Measurements from ENCODE around the gene PFKFB3. TPM values are rescaled to one million over a fixed set of nuclear protein-coding genes. Genes with fewer than 3 reads are reported as not detected.

The PFKFB3 gene
- total and polyA plus RNA-seq, 2 donors: 12.2 to 39.3 TPM

DNA sequence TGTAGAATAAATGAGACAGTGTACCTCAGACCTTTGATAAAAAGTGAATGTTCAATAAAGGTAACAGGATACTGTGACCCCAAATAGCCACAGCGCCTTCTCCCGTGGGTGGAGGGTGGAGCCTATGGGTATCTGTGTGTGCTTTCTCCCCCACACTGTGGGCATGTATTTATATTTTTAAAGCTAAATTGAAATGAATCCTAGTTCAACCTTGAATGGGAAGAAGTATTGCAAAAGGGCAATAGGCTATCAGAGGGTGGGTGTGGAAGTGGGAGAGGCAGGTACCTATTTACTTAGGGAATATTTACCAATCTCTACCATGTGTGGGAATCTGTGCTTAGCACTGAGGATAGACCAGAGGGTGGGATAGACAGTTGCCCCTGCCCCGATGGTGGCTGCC, 68.9 kb downstream of the PFKFB3 start:
- DNase-seq (ENCODE audit: low read depth in 6 of 9, low spot score in 9 of 9): no peak
- H3K27me3 ChIP-seq (ENCODE audit: control insufficient read depth in 2 of 2, insufficient read depth in 1 of 2, low read length in 1 of 2): no peaks in the 10 kb centered on the region
- H3K9me3 ChIP-seq (ENCODE audit: control insufficient read depth in 2 of 2, insufficient read depth in 1 of 2, low read length in 1 of 2): peaks cover 0 to 4% of the 10 kb centered on the region in 2 donors
- no peak overlapping the region for H3K27ac ChIP-seq (ENCODE audit: low read depth in 1 of 2, low read length in 1 of 2)
- no peak overlapping the region for H3K4me3 ChIP-seq (ENCODE audit: low read length in 2 of 2)
- no peaks in the 10 kb centered on the region for H3K36me3 ChIP-seq (ENCODE audit: control insufficient read depth in 2 of 2, insufficient read depth in 2 of 2, low read length in 1 of 2)
- H3K4me1 ChIP-seq (ENCODE audit: control insufficient read depth in 2 of 2, insufficient read depth in 2 of 2, low read length in 2 of 2): peaks cover 0 to 10% of the 10 kb centered on the region in 2 donors
- WGBS: 95% methylated on average over 3 of the region's 3 CpGs

DNA sequence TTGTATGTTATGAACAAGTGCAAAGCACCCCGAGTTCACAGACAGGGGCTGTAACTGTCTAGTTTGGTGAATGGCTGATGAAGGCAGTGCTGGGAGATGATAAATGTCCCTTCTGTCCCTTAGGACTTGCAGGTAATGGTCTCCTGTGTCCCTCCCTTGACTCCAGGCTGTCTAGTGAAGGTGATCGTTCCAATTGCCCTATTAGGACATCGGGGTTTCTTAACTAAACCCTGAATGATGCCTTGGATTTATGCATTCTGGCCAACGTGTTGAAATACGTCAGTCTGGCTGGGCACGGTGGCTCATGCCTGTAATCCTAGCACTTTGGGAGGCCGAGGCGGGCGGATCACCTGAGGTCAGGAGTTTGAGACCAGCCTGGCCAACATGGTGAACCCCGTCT, 69.4 kb downstream of the PFKFB3 start:
- Histone ChIP-seq H3K27me3 (ENCODE audit: control insufficient read depth in 2 of 2, insufficient read depth in 1 of 2, low read length in 1 of 2) (no peaks in the 10 kb centered on the region), H3K4me1 (ENCODE audit: control insufficient read depth in 2 of 2, insufficient read depth in 2 of 2, low read length in 2 of 2) (peaks cover 0 to 10% of the 10 kb centered on the region in 2 donors), H3K4me3 (ENCODE audit: low read length in 2 of 2) (no peak overlapping the region), H3K27ac (ENCODE audit: low read depth in 1 of 2, low read length in 1 of 2) (no peak overlapping the region), H3K9me3 (ENCODE audit: control insufficient read depth in 2 of 2, insufficient read depth in 1 of 2, low read length in 1 of 2) (peaks cover 0 to 6% of the 10 kb centered on the region in 2 donors), H3K36me3 (ENCODE audit: control insufficient read depth in 2 of 2, insufficient read depth in 2 of 2, low read length in 1 of 2) (no peaks in the 10 kb centered on the region)
- DNase-seq (ENCODE audit: low read depth in 6 of 9, low spot score in 9 of 9): no peak
- 96% methylated on average over 10 of the region's 10 CpGs for WGBS

GRCh38 chr10:6273351-6273750, 70.6 kb downstream of the PFKFB3 start:
- Histone ChIP-seq H3K27ac (ENCODE audit: low read depth in 1 of 2, low read length in 1 of 2) (no peak overlapping the region), H3K27me3 (ENCODE audit: control insufficient read depth in 2 of 2, insufficient read depth in 1 of 2, low read length in 1 of 2) (no peaks in the 10 kb centered on the region), H3K9me3 (ENCODE audit: control insufficient read depth in 2 of 2, insufficient read depth in 1 of 2, low read length in 1 of 2) (peaks cover 0 to 11% of the 10 kb centered on the region in 2 donors), H3K4me1 (ENCODE audit: control insufficient read depth in 2 of 2, insufficient read depth in 2 of 2, low read length in 2 of 2) (peaks cover 0 to 10% of the 10 kb centered on the region in 2 donors), H3K36me3 (ENCODE audit: control insufficient read depth in 2 of 2, insufficient read depth in 2 of 2, low read length in 1 of 2) (no peaks in the 10 kb centered on the region), H3K4me3 (ENCODE audit: low read length in 2 of 2) (no peak overlapping the region)
- no peak for DNase-seq (ENCODE audit: low read depth in 6 of 9, low spot score in 9 of 9)
- 96% methylated on average over 11 of the region's 11 CpGs for WGBS

DNA sequence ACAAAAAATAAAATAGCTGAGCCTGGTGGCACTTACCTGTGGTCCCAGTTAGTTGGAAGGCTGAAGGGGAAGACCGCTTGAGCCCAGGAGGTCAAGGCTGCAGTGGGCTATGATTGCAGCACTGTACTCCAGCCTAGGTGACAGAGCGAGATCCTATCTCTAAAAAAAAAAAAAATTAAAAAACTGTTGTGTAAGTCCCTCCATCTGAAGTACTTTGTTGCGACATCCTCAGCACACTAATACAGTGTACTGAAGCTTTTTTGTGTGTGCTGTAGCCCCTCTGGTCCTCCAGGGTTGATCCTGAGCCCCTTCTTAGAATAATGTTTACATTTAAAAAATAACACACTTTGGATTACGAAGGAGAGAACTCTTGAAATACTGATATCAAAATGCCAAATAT, 71.3 kb downstream of the PFKFB3 start:
- peaks cover 0 to 11% of the 10 kb centered on the region in 2 donors for H3K9me3 ChIP-seq (ENCODE audit: control insufficient read depth in 2 of 2, insufficient read depth in 1 of 2, low read length in 1 of 2)
- H3K4me3 ChIP-seq (ENCODE audit: low read length in 2 of 2): no peak overlapping the region
- 98% methylated on average over 4 of the region's 4 CpGs for WGBS
- H3K27me3 ChIP-seq (ENCODE audit: control insufficient read depth in 2 of 2, insufficient read depth in 1 of 2, low read length in 1 of 2): no peaks in the 10 kb centered on the region
- no peak overlapping the region for H3K27ac ChIP-seq (ENCODE audit: low read depth in 1 of 2, low read length in 1 of 2)
- no peaks in the 10 kb centered on the region for H3K36me3 ChIP-seq (ENCODE audit: control insufficient read depth in 2 of 2, insufficient read depth in 2 of 2, low read length in 1 of 2)
- peaks cover 0 to 10% of the 10 kb centered on the region in 2 donors for H3K4me1 ChIP-seq (ENCODE audit: control insufficient read depth in 2 of 2, insufficient read depth in 2 of 2, low read length in 2 of 2)
- no peak for DNase-seq (ENCODE audit: low read depth in 6 of 9, low spot score in 9 of 9)

DNA sequence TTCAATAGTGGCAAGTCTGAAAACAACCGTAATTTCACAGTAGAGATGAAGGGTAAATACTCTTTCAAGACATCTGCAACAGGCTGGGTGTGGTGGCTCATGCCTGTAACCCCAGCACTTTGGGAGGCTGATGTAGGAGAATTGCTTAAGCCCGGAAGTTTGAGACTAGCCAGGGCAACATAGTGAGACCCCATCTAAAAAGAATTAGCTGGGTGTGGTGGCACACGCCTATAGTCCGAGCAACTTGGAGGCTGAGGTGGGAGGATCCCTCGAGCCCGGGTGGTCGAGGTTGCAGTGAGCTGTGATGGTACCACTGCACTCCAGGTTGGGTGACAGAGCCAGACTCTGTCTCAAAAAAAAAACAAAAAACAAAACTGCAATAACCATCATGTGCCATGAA, 71.8 kb downstream of the PFKFB3 start:
- Histone ChIP-seq H3K9me3 (ENCODE audit: control insufficient read depth in 2 of 2, insufficient read depth in 1 of 2, low read length in 1 of 2) (peaks cover 0 to 11% of the 10 kb centered on the region in 2 donors), H3K27me3 (ENCODE audit: control insufficient read depth in 2 of 2, insufficient read depth in 1 of 2, low read length in 1 of 2) (no peaks in the 10 kb centered on the region), H3K27ac (ENCODE audit: low read depth in 1 of 2, low read length in 1 of 2) (no peak overlapping the region), H3K4me3 (ENCODE audit: low read length in 2 of 2) (no peak overlapping the region), H3K4me1 (ENCODE audit: control insufficient read depth in 2 of 2, insufficient read depth in 2 of 2, low read length in 2 of 2) (peaks cover 0 to 10% of the 10 kb centered on the region in 2 donors), H3K36me3 (ENCODE audit: control insufficient read depth in 2 of 2, insufficient read depth in 2 of 2, low read length in 1 of 2) (no peaks in the 10 kb centered on the region)
- DNase-seq (ENCODE audit: low read depth in 6 of 9, low spot score in 9 of 9): no peak
- 96% methylated on average over 7 of the region's 7 CpGs for WGBS

DNA sequence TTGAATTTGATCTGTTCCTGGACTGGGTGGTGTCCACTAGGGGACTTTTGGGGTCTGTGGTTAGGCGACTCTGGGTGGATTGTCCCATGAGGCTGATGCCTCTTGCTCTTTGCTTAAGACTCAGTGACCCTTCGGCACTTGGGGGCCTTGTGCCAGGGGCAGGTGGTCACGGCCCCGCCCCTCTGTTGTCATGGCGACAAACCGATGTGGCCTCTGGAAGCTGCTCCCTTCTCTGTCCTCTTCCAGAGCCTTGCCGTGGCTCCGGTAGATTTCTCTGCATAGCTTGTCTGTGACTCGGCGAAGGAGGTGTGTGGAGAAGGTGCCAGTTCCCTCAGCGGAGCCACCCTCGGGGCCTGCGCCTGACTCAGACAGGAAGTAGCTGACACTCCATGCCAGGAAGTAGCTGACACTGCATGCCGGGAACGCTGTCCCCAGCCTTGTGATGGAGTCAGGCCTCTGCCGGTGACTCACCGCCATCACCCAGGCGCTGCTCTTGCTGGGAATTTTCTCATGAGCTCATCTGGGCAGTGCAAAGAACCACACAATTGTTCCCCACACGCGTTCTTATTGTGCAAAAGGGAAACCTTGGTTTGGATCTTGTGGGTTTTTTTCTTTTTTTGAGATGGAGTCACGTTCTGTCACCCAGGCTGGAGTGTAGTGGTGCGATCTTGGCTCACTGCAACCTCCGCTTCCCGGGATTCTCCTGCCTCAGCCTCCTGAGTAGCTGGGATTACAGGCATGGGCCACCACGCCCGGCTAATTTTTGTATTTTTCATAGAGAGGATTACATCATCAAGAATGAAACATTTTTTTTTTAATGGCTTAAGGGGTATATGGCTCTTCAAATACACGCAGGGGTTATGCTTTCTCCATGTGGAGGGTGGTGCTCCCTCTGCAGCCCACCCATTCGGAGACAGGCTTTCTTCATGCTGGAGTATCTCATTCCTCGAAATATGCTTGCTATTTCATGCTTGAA, 72.6 kb downstream of the PFKFB3 start:
- DNase-seq (ENCODE audit: low read depth in 6 of 9, low spot score in 9 of 9): peak in 3 of 9 donors; percentile 33 to 67 (median 36)
- 68% methylated on average over 29 of the region's 29 CpGs for WGBS
- H3K36me3 ChIP-seq (ENCODE audit: control insufficient read depth in 2 of 2, insufficient read depth in 2 of 2, low read length in 1 of 2): no peaks in the 10 kb centered on the region
- peaks cover 0 to 10% of the 10 kb centered on the region in 2 donors for H3K4me1 ChIP-seq (ENCODE audit: control insufficient read depth in 2 of 2, insufficient read depth in 2 of 2, low read length in 2 of 2)
- H3K4me3 ChIP-seq (ENCODE audit: low read length in 2 of 2): no peak overlapping the region
- H3K9me3 ChIP-seq (ENCODE audit: control insufficient read depth in 2 of 2, insufficient read depth in 1 of 2, low read length in 1 of 2): peaks cover 0 to 11% of the 10 kb centered on the region in 2 donors
- no peaks in the 10 kb centered on the region for H3K27me3 ChIP-seq (ENCODE audit: control insufficient read depth in 2 of 2, insufficient read depth in 1 of 2, low read length in 1 of 2)
- H3K27ac ChIP-seq (ENCODE audit: low read depth in 1 of 2, low read length in 1 of 2): peak overlapping the region in 1 of 2 donors; percentile 74

DNA sequence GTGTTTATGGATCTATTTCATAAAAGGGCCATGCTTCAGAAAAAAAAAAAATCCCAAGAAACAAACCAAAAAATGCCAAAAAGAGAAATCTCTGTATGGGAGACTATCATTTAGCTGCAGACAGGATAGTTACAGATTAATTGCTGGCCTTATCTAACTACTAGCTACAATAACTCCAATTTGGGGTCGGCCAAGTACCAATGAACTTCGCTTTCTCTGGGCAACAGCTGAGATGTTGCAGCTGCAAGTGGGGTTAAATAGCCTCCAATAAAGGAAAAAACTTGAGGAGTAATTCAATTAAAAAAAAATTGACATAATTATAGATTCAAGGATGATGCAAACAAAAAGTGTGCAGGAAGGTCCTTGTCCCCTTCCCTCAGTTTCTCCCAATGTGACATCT, 73.6 kb downstream of the PFKFB3 start:
- peaks cover 0 to 11% of the 10 kb centered on the region in 2 donors for H3K9me3 ChIP-seq (ENCODE audit: control insufficient read depth in 2 of 2, insufficient read depth in 1 of 2, low read length in 1 of 2)
- H3K36me3 ChIP-seq (ENCODE audit: control insufficient read depth in 2 of 2, insufficient read depth in 2 of 2, low read length in 1 of 2): no peaks in the 10 kb centered on the region
- H3K27ac ChIP-seq (ENCODE audit: low read depth in 1 of 2, low read length in 1 of 2): no peak overlapping the region
- H3K27me3 ChIP-seq (ENCODE audit: control insufficient read depth in 2 of 2, insufficient read depth in 1 of 2, low read length in 1 of 2): no peaks in the 10 kb centered on the region
- DNase-seq (ENCODE audit: low read depth in 6 of 9, low spot score in 9 of 9): no peak
- H3K4me1 ChIP-seq (ENCODE audit: control insufficient read depth in 2 of 2, insufficient read depth in 2 of 2, low read length in 2 of 2): peaks cover 0 to 4% of the 10 kb centered on the region in 2 donors
- no peak overlapping the region for H3K4me3 ChIP-seq (ENCODE audit: low read length in 2 of 2)
- over 99% methylated on average over 2 of the region's 2 CpGs for WGBS

DNA sequence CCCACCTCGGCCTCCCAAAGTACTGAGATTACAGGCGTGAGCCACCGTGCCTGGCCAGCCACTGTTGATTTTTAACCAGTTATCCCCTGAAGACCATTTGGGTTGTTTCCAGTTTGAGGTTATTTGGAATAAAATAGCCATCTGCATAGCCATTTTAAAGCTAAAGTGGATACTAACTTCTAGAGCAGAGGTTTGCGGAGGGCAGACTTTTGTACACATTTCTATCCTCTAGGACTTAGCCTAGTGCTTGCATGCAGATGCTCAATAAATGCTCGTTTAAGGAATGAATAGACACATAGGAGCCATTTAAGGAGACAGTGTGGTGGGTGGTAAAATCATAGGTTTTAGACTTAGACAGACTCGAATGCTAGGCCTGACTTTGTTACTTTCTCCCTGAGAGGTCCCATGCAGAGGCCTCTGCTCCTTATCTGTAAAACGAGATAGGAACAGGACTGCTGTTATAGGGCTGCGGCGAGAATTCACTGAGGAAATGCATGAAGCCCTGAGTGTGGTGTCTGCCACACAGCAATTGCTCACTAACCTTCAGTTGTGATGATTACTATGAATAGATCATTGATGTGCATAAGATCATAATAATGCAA, 75.9 kb downstream of the PFKFB3 start:
- no peaks in the 10 kb centered on the region for H3K36me3 ChIP-seq (ENCODE audit: control insufficient read depth in 2 of 2, insufficient read depth in 2 of 2, low read length in 1 of 2)
- peaks cover 0 to 3% of the 10 kb centered on the region in 2 donors for H3K4me1 ChIP-seq (ENCODE audit: control insufficient read depth in 2 of 2, insufficient read depth in 2 of 2, low read length in 2 of 2)
- H3K4me3 ChIP-seq (ENCODE audit: low read length in 2 of 2): no peak overlapping the region
- no peak for DNase-seq (ENCODE audit: low read depth in 6 of 9, low spot score in 9 of 9)
- H3K27me3 ChIP-seq (ENCODE audit: control insufficient read depth in 2 of 2, insufficient read depth in 1 of 2, low read length in 1 of 2): no peaks in the 10 kb centered on the region
- no peak overlapping the region for H3K27ac ChIP-seq (ENCODE audit: low read depth in 1 of 2, low read length in 1 of 2)
- 96% methylated on average over 9 of the region's 9 CpGs for WGBS
- peaks cover 0 to 11% of the 10 kb centered on the region in 2 donors for H3K9me3 ChIP-seq (ENCODE audit: control insufficient read depth in 2 of 2, insufficient read depth in 1 of 2, low read length in 1 of 2)

Measured in thymus (tissue), 11 donors.